Measurements from ENCODE around the gene SLIT1.

DNA sequence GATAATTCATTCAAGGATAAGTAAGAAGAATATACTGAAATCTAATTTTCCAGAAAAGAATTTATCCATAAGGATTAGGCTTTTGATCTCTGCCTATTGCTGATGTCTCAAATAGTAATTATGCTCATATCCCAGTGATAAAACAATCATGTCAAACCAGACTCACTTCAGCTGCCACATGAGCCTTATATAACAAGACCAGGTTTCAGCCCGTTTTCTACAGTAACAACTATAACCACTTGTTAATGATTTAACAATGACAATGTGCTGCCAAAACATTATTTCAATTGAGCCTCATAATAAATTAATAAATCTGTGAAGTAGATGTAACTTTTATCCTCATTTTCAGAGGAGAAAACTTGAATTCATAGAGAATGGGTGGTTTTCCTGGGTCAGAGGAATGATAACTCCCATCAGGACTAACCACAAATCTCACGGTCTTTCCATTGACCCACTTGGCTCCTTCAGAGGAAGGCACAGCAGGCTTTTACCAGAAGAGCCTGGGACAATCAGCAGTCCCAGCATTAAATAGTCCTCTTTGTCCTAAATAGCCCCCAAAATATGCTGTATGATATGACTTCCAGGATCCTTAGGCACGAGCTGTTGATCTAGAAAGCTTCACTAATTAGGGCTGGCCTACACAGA, 42.5 kb upstream of the SLIT1 start:
- no peak for TF ChIP-seq POLR2A (IDR thresholded peaks at IDR 0.05)
- TF ChIP-seq, protein P1, sequence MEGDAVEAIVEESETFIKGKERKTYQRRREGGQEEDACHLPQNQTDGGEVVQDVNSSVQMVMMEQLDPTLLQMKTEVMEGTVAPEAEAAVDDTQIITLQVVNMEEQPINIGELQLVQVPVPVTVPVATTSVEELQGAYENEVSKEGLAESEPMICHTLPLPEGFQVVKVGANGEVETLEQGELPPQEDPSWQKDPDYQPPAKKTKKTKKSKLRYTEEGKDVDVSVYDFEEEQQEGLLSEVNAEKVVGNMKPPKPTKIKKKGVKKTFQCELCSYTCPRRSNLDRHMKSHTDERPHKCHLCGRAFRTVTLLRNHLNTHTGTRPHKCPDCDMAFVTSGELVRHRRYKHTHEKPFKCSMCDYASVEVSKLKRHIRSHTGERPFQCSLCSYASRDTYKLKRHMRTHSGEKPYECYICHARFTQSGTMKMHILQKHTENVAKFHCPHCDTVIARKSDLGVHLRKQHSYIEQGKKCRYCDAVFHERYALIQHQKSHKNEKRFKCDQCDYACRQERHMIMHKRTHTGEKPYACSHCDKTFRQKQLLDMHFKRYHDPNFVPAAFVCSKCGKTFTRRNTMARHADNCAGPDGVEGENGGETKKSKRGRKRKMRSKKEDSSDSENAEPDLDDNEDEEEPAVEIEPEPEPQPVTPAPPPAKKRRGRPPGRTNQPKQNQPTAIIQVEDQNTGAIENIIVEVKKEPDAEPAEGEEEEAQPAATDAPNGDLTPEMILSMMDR (IDR thresholded peaks at IDR 0.05): no peak
